ENCODE data around the gene DSCAM. TPM values are rescaled to one million over a fixed set of nuclear protein-coding genes. Genes with fewer than 3 reads are reported as not detected.

DSCAM gene
- polyA plus RNA-seq, 3 donors = not detected

DNA sequence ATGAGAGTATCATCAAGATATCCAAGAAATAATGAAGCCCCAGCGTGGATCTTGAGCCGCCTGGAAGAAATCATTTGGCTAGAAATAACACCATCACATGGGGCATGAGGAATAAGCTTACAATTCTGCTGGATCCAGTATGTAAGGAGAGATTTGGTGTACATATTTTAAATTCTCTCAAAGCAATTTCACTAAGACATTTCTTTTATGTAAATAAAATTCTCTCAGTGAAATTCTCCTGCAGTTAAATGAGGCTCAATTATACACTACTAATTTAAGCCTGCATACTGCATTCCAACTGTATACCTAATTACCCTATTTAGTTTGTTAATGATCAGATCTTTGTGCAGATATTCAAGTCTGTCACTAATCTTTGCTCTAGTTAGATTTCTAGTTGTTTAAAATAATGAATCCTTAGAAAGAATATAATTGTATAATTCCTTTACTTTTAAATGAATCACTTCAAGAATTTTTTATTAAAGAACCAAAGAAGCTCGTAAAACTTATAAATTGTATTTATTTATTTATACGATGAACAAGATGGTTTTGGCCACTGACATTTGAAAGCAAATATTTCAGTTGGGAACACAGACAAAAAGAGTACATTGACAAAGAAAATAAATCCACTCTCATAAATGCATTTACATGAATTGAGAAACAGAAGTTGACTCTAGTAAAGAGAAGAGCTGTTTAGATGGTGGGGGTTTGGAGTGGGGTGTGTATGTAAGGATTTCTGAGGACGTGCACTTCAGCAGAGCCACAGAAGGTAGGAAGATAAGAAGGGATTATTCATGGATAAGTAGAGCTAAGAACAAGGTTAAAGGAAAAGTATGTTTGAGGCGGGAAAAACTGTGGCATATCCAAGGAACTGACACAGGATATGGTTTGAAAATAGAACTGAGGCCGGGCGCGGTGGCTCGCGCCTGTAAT, 466.8 kb downstream of the DSCAM start:
- peaks cover 2 to 10% (median 6%) of the 10 kb centered on the region in 3 donors for H3K27me3 Mint-ChIP-seq (ENCODE audit: low read depth in 3 of 3)
- H2AFZ ChIP-seq (ENCODE audit: insufficient read depth, low read depth, low read length, poor library complexity, severe bottlenecking) = no peak overlapping the region
- no peaks in the 10 kb centered on the region for H3K36me3 ChIP-seq (replicated peaks in 1 of 2; ENCODE audit: control insufficient read depth in 1 of 2, insufficient read depth in 2 of 2, low read length in 2 of 2)
- DNase-seq = no peak
- H3K27me3 ChIP-seq (ENCODE audit: control insufficient read depth in 2 of 2, insufficient read depth in 2 of 2, low read length in 2 of 2) = no peaks in the 10 kb centered on the region
- no peaks in the 10 kb centered on the region for H4K20me1 ChIP-seq (ENCODE audit: insufficient read depth, low read length)
- TF ChIP-seq, protein P1, sequence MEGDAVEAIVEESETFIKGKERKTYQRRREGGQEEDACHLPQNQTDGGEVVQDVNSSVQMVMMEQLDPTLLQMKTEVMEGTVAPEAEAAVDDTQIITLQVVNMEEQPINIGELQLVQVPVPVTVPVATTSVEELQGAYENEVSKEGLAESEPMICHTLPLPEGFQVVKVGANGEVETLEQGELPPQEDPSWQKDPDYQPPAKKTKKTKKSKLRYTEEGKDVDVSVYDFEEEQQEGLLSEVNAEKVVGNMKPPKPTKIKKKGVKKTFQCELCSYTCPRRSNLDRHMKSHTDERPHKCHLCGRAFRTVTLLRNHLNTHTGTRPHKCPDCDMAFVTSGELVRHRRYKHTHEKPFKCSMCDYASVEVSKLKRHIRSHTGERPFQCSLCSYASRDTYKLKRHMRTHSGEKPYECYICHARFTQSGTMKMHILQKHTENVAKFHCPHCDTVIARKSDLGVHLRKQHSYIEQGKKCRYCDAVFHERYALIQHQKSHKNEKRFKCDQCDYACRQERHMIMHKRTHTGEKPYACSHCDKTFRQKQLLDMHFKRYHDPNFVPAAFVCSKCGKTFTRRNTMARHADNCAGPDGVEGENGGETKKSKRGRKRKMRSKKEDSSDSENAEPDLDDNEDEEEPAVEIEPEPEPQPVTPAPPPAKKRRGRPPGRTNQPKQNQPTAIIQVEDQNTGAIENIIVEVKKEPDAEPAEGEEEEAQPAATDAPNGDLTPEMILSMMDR (IDR thresholded peaks at IDR 0.05) = no peak
- no peaks in the 10 kb centered on the region for H3K4me1 ChIP-seq (ENCODE audit: control insufficient read depth in 1 of 2, insufficient read depth in 2 of 2, low read length in 2 of 2)
- no peak overlapping the region for H3K27ac ChIP-seq (ENCODE audit: low read depth in 1 of 2, low read length in 2 of 2)
- H3K4me3 ChIP-seq (replicated peaks in 1 of 3; ENCODE audit: low read depth in 2 of 3, low read length in 3 of 3) = no peak overlapping the region
- H3K27ac Mint-ChIP-seq = no peak overlapping the region
- no peaks in the 10 kb centered on the region for H3K79me2 ChIP-seq (ENCODE audit: insufficient read depth, low read length)
- H3K4me2 ChIP-seq (replicated peaks; ENCODE audit: extremely low read depth, low read length, poor library complexity, severe bottlenecking) = no peak overlapping the region
- H3K4me1 Mint-ChIP-seq = no peaks in the 10 kb centered on the region
- WGBS (ENCODE audit: insufficient coverage) = 96% methylated on average over 2 of the region's 11 CpGs
- H3K9me3 Mint-ChIP-seq = peaks cover 0 to 8% (median 1%) of the 10 kb centered on the region in 7 donors
- no peaks in the 10 kb centered on the region for H3K9me3 ChIP-seq (replicated peaks in 1 of 2; ENCODE audit: control insufficient read depth in 1 of 2, insufficient read depth in 1 of 2, low read length in 2 of 2)
- intact Hi-C loops (cut with micrococcal nuclease) = no loop called here
- H3K4me3 Mint-ChIP-seq = no peak overlapping the region
- no peak overlapping the region for H3K9ac ChIP-seq (ENCODE audit: insufficient read depth, low read length, poor library complexity, severe bottlenecking)
- H3K36me3 Mint-ChIP-seq = no peaks in the 10 kb centered on the region

DNA sequence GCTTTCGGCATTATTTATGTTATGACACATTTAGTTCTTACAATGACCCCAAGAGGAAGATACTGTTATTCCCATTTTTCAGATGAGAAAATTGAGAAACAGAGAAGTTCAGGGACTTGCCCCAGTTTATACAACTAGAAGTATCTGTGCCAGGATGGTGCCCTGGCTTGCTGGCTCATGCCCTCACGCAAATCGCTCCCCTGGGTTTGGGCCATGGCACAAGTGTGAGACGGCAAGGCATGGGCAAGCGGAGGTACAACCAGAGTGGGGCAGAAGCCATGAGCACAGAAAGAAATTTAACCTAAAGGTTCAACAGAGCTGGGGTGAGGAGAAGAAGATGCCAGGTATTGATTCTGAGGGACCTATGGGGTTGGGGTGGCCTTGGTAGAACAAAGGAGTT, 469.8 kb downstream of the DSCAM start:
- Mint-ChIP-seq H3K4me1 (no peaks in the 10 kb centered on the region), H3K27me3 (ENCODE audit: low read depth in 3 of 3) (peaks cover 0 to 7% (median 5%) of the 10 kb centered on the region in 3 donors), H3K36me3 (no peaks in the 10 kb centered on the region), H3K9me3 (peaks cover 0 to 8% (median 1%) of the 10 kb centered on the region in 7 donors), H3K4me3 (no peak overlapping the region), H3K27ac (peak overlapping the region in 1 of 7 donors; percentile 70)
- Histone ChIP-seq H3K27ac (ENCODE audit: low read depth in 1 of 2, low read length in 2 of 2) (no peak overlapping the region), H3K4me3 (replicated peaks in 1 of 3; ENCODE audit: low read depth in 2 of 3, low read length in 3 of 3) (no peak overlapping the region), H3K79me2 (ENCODE audit: insufficient read depth, low read length) (no peaks in the 10 kb centered on the region), H3K36me3 (replicated peaks in 1 of 2; ENCODE audit: control insufficient read depth in 1 of 2, insufficient read depth in 2 of 2, low read length in 2 of 2) (no peaks in the 10 kb centered on the region), H3K4me1 (ENCODE audit: control insufficient read depth in 1 of 2, insufficient read depth in 2 of 2, low read length in 2 of 2) (no peaks in the 10 kb centered on the region), H2AFZ (ENCODE audit: insufficient read depth, low read depth, low read length, poor library complexity, severe bottlenecking) (no peak overlapping the region), H3K9me3 (replicated peaks in 1 of 2; ENCODE audit: control insufficient read depth in 1 of 2, insufficient read depth in 1 of 2, low read length in 2 of 2) (no peaks in the 10 kb centered on the region), H3K4me2 (replicated peaks; ENCODE audit: extremely low read depth, low read length, poor library complexity, severe bottlenecking) (no peak overlapping the region), H3K9ac (ENCODE audit: insufficient read depth, low read length, poor library complexity, severe bottlenecking) (no peak overlapping the region), H4K20me1 (ENCODE audit: insufficient read depth, low read length) (no peaks in the 10 kb centered on the region), H3K27me3 (ENCODE audit: control insufficient read depth in 2 of 2, insufficient read depth in 2 of 2, low read length in 2 of 2) (no peaks in the 10 kb centered on the region)
- TF ChIP-seq, protein P1 (IDR thresholded peaks at IDR 0.05) = no peak
- intact Hi-C loops (cut with micrococcal nuclease) = no loop called here
- 100% methylated on average over 4 of the region's 5 CpGs for WGBS (ENCODE audit: insufficient coverage)
- no peak for DNase-seq
